Measurements from ENCODE around the gene AMIGO2.
A peak's percentile ranks its signal among the peaks of the same experiment; 100 is the strongest.
"Not testable (repeated sequence)": the region's sequence is repeated elsewhere in the genome, so short reads cannot be mapped to it uniquely, and the experiment has no call there.

The AMIGO2 gene

DNA sequence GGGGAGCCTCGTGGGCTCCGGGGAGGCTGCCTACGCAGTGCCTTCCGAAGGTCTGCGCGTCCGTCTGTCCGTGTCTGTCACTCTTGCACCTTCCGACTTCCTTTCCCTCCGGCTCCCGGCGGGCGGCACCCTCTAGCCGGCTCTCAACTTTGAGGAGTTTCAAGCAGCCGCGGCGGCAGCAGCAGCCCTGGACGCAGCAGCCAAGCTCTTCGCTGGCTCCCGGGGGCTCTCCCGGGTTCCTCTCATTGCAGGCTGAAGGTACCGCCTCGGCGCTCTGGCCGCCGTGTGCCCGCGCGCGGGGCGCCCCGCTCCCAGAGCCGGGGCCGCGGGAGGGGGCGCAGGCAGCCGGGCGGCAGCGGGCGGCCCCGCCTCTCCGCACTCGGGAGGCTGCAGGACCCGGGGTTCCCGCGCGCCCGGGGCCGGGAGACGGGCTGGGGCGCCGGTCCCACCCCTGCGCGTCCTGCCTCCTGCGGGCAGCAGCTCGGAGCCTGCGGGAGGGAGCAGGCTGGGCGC lies at the start of gene AMIGO2, which contains the start of gene PCED1B:
Gene AMIGO2 (minus strand): TSS at position 492 of the 513 bp plus-strand sequence. CDS start 957 bp downstream, outside the sequence.
Gene PCED1B (plus strand): TSS at position 154 of the 513 bp plus-strand sequence. CDS start 155,443 bp downstream, outside the sequence.
- DNase-seq, result peak; percentile 66

DNA sequence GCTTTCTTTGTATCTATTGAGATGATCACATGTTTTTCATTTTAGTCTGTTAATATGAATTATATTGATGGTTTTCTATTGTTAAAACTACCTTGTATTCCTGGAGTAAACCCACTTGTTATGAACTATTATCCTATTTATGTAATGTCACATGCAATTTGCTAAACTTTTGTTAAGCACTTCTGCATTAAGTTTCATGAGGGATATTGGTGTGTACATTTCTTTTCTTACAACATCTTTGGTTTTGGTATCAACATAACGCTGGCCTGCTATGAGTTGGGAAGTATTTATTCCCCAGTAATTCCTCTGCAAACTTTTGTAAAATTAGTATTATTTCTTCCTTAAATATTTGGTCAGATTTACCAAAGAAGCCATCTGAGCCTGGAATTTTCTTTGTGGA lies 46.5 kb upstream of the AMIGO2 start:
- no peak for DNase-seq

GRCh38 chr12:47124451-47124850 lies 44.7 kb upstream of the AMIGO2 start:
- no peak for DNase-seq

GRCh38 chr12:47123730-47124129 lies 44.0 kb upstream of the AMIGO2 start:
- no peak for DNase-seq

DNA sequence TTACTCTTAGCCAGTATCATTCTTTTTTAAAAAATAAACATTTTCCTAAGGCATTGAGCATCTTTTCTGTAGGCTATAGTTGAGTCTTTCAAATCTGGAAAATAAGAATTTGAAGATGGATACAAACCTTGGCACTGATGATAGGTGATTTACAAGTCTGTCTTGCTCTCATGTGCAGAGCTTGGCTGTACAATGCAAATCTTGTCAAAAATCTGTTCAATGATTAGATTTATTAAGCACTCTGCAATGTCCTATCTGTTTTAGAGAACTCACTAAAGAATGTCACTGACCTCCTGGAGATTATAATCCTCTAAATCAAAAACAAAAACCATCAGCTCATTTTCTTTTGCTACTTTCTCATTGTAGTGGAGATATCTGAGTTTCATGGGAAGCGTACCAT lies 42.8 kb upstream of the AMIGO2 start:
- DNase-seq, result no peak

- no peak for DNase-seq
Observed at GRCh38 chr12:47121146-47121545, 41.4 kb upstream of the AMIGO2 start.

- DNase-seq, result no peak
Observed at GRCh38 chr12:47120736-47121135, 41.0 kb upstream of the AMIGO2 start.

GRCh38 chr12:47117305-47117704 lies 37.5 kb upstream of the AMIGO2 start:
- not testable (repeated sequence) for DNase-seq

DNA sequence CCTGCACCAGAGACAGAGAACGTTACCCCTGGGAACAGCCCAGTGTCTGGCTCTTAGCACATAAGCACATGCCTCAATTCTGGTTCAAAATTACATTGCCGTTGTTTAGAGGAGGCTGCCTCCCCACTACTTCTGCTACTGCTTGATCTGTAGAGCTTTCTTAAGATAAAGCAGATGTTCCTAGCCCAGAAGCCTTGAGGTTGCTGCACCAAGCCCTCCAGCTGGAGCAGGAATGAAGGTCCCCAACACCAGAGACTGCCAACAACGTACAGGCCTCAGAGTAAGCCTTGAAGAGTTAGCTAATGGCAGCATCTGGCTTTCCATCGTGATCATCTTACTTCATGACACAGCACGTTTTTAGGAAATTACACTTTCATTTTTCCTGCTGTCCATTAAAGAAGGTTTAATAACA lies 34.7 kb upstream of the AMIGO2 start:
- DNase-seq, result no peak

DNA sequence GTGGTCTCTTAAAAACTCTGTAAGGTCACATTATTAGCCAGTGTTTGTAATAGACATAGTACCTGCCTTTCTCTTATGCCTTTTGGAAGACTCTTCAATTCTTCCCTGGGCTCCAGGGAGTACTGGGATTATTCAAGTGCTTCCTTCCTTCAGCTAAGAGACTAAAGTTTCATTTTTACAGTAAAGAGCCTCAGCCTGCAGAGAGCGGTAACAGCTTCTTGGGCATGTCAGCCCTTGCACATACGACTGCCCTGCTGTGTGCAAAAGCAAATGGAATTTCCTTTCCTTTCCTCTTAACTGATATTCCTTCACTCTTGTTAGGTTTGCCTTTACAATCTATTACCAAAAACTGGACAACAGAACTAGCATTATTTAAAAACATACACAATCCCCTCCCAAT lies 32.9 kb upstream of the AMIGO2 start:
- DNase-seq, result no peak

- no peak for DNase-seq
Observed at GRCh38 chr12:47111854-47112253, 32.1 kb upstream of the AMIGO2 start.

GRCh38 chr12:47111392-47111778 lies 31.6 kb upstream of the AMIGO2 start:
- peak in 1 of 2 donors; percentile 33 for DNase-seq

DNA sequence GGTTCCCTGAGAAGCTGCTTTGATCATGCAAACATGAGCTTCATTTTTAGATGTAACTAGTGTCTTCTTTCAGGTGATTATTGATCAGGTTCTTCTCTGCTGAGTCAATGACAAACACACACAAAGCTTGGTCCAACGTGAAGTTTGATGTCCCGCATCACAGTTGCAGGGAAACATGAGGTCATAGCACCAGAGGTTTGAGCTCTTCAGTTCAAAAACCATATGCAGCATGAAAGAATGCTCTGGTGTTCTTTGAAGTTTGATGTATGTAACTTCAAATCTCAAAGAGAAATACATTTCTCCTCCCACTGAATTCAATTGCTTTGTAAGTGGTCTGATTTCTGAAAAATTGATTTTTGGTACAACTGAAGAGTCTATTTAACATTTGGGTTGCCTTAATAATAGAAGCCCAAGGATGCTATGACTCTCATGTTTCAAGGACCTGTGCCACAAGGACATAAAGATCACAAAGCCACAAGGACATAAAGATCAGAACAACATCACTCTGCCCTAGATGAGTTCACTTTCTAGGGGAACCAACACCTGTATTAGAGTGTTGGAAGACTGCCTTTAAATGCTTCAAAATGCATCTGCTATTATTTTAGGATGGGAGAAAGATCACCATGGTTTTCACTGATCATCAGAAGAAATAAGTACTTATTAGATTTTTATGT lies 31.1 kb upstream of the AMIGO2 start:
- peak in 1 of 2 donors; percentile 8 for DNase-seq

GRCh38 chr12:47110011-47110541 lies 30.3 kb upstream of the AMIGO2 start:
- DNase-seq, result no peak

DNA sequence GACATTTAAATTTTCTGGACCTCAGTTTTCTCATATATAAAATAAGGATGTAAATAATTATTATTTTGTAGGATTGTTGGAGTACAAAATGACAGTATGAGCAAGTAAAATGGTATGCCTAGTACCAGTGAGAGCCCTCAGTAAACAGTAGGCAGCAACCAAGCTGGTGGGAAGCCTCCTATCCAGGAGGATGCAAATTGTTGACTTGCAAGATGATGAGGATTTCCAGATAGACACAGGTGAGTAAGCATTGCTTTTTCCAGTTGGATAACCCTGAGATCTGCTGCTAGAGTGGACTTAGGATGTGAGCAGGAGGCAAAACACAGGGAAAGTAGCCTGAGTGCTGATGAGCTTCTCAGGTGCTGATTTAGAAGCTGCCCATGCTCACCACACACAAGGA lies 28.2 kb upstream of the AMIGO2 start:
- no peak for DNase-seq

GRCh38 chr12:47107446-47107845 lies 27.7 kb upstream of the AMIGO2 start:
- DNase-seq, result no peak

- no peak for DNase-seq
Observed at GRCh38 chr12:47105914-47106674, 26.3 kb upstream of the AMIGO2 start.

GRCh38 chr12:47102845-47103651 lies 23.3 kb upstream of the AMIGO2 start:
- DNase-seq, result no peak

- DNase-seq, result no peak
Observed at GRCh38 chr12:47102406-47102805, 22.6 kb upstream of the AMIGO2 start.

- no peak for DNase-seq
Observed at GRCh38 chr12:47100160-47100559, 20.4 kb upstream of the AMIGO2 start.

- DNase-seq, result no peak
Observed at GRCh38 chr12:47099610-47100009, 19.9 kb upstream of the AMIGO2 start.

GRCh38 chr12:47098099-47098498 lies 18.3 kb upstream of the AMIGO2 start:
- DNase-seq, result no peak

All from CD4-positive, alpha-beta T cell treated with Interleukin-4 for 1 hour (primary cell).